Breast epithelium (tissue), 4 donors: ENCODE data around the gene HCFC1. TPM values are rescaled to one million over a fixed set of nuclear protein-coding genes. Genes with fewer than 3 reads are reported as not detected.

ENCODE experiments used
- DNase-seq, 2 donors: peaks; one replicate each; pipeline ENCODE4 v3.0.0-alpha.2; 2019; ENCODE audit warnings: low spot score in 2 of 2
- H3K27ac ChIP-seq, 2 donors: fragments of 200-600 bp; sonication (generic) in 1 of 2; one replicate each; pipeline ENCODE4 v1.5.1; 2016 to 2019; ENCODE audit warnings: mild to moderate bottlenecking in 1 of 2
- H3K27me3 ChIP-seq, 2 donors: fragments of 200-600 bp; sonication (generic) in 1 of 2; one replicate each; pipeline versions ENCODE4 v1.5.1 to v1.6.0; 2017 to 2019; ENCODE audit warnings: control low read depth in 1 of 2, mild to moderate bottlenecking in 1 of 2
- H3K36me3 ChIP-seq: fragments of 200-600 bp; one replicate; pipeline ENCODE4 v1.5.1; 2019
- H3K4me1 ChIP-seq, 2 donors: fragments of 200-600 bp; sonication (generic); one replicate each; pipeline ENCODE4 v1.5.1; 2016 to 2019; ENCODE audit warnings: control low read depth in 1 of 2
- H3K4me3 ChIP-seq, 3 donors: fragments of 200-600 bp; sonication (generic); 1 replicate in 2 of 3; 2 replicates in 1 of 3; pipeline ENCODE4 v1.5.1; 2016 to 2019; ENCODE audit warnings: mild to moderate bottlenecking in 3 of 3, moderate library complexity in 2 of 3
- H3K9me3 ChIP-seq, 2 donors: fragments of 200-600 bp; sonication (generic) in 1 of 2; one replicate each; pipeline ENCODE4 v1.5.1; 2016 to 2019; ENCODE audit warnings: control low read depth in 1 of 2
- POLR2A ChIP-seq: fragments of 450-650 bp; IDR thresholded peaks from one replicate; pipeline ENCODE4 v1.6.1; 2016; ENCODE audit warnings: antibody characterized with exemption, mild to moderate bottlenecking, moderate library complexity
- POLR2AphosphoS5 ChIP-seq, 3 donors: sonication (generic); formaldehyde crosslinking; IDR thresholded peaks; one replicate each; pipeline ENCODE4 v1.6.1; 2017; ENCODE audit warnings: antibody characterized with exemption in 3 of 3
- intact Hi-C: fragments of 100-400 bp; cut with DNase I; formaldehyde crosslinking; loops from one replicate; pipeline ENCODE4 v1.15.1; 2023; ENCODE audit warnings: low total_unique reads
- total RNA-seq, 3 donors: library from RNA; depleted of rRNA; stranded (reverse); fragments of >200 nt; gene quantifications; one replicate each; pipeline ENCODE4 v1.1.0, GENCODE V29; 2016
- TF ChIP-seq, protein P1 (sequence below), 3 donors: fragments of 450-650 bp; IDR thresholded peaks; one replicate each; pipeline ENCODE4 v1.5.1; 2016 to 2017; ENCODE audit warnings: antibody characterized with exemption in 3 of 3, mild to moderate bottlenecking in 3 of 3, moderate library complexity in 3 of 3

HCFC1 gene
- total RNA-seq, 3 donors from 2014 or later, result 20.2 to 23.0 (median 22.6) TPM

DNA sequence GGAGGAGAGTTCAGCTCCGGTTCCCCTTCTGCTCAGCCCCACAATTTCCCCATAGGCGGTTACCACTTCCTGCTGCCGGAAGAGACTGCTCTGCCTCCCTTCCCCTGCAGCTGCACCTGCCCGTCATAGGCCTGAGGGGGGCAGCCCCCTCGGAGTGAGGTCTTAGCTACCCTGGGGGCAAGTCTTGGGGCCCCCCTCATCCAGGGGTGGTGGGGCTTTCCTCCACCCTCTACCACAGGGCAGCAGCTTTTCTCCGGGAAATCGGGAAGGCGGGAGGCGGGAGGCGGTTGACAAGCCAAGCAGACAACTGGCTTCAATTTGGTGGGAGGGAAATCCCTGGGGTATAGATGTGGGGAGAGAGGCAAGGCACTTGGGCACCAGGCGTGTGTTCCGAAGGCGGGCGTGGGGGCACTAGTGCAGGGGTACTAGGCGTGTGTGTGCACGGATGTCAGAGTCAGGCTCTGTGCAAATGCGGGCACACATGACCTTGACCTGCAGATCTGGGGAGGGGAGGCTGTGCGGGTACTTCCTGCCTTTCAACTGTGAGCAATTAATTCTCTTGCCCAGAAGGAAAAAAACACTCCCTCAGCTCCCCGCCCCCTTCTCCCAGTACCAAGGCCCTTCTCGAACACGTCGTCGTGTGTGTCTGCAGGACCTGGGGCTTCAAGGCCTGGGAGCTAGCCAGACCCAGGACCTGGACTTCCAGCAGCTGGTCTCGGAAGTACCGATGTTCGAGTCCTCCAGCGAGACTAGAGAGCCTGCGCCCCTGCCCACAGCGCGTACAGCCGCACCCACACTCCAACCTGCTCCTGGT, 44.6 kb downstream of the HCFC1 start:
- Histone ChIP-seq H3K4me3 (peak overlapping the region; percentile 49 to 70 (median 63)), H3K27me3 (peaks cover 0 to 40% of the 10 kb centered on the region in 2 donors), H3K27ac (peak overlapping the region; percentile 87 to 88), H3K36me3 (no peaks in the 10 kb centered on the region), H3K4me1 (no peaks in the 10 kb centered on the region), H3K9me3 (no peaks in the 10 kb centered on the region)
- peak in 1 of 2 donors; percentile 37 for DNase-seq
- intact Hi-C loops, result no loop called here
- TF ChIP-seq POLR2AphosphoS5 (IDR thresholded peaks at IDR 0.05), result no peak
- no peak for TF ChIP-seq POLR2A
- TF ChIP-seq, protein P1, sequence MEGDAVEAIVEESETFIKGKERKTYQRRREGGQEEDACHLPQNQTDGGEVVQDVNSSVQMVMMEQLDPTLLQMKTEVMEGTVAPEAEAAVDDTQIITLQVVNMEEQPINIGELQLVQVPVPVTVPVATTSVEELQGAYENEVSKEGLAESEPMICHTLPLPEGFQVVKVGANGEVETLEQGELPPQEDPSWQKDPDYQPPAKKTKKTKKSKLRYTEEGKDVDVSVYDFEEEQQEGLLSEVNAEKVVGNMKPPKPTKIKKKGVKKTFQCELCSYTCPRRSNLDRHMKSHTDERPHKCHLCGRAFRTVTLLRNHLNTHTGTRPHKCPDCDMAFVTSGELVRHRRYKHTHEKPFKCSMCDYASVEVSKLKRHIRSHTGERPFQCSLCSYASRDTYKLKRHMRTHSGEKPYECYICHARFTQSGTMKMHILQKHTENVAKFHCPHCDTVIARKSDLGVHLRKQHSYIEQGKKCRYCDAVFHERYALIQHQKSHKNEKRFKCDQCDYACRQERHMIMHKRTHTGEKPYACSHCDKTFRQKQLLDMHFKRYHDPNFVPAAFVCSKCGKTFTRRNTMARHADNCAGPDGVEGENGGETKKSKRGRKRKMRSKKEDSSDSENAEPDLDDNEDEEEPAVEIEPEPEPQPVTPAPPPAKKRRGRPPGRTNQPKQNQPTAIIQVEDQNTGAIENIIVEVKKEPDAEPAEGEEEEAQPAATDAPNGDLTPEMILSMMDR (IDR thresholded peaks at IDR 0.05), result no peak

DNA sequence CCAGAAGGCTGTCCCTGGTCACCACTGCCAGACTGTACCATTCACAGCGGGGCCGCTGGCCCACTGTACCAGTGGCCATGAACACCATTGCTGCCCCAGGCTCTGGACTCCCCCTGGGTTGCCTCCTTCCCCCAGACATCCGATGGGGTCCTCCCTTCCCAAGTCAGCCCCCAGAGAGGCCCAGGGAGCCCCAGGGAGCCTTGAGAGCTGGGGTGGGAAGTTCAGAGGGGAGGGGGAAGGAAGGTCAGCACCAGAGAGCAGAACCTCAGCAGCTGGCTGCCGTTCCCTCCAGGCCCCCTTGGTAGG, 45.1 kb downstream of the HCFC1 start:
- Histone ChIP-seq H3K4me3 (peak overlapping the region; percentile 27 to 70 (median 49)), H3K27ac (peak overlapping the region; percentile 87 to 88), H3K36me3 (no peaks in the 10 kb centered on the region), H3K9me3 (no peaks in the 10 kb centered on the region), H3K27me3 (peaks cover 0 to 45% of the 10 kb centered on the region in 2 donors), H3K4me1 (no peaks in the 10 kb centered on the region)
- TF ChIP-seq, protein P1 (IDR thresholded peaks at IDR 0.05), result no peak
- TF ChIP-seq POLR2AphosphoS5 (IDR thresholded peaks at IDR 0.05) (no peak), POLR2A (no peak)
- DNase-seq, result no peak
- intact Hi-C loops, result no loop called here

DNA sequence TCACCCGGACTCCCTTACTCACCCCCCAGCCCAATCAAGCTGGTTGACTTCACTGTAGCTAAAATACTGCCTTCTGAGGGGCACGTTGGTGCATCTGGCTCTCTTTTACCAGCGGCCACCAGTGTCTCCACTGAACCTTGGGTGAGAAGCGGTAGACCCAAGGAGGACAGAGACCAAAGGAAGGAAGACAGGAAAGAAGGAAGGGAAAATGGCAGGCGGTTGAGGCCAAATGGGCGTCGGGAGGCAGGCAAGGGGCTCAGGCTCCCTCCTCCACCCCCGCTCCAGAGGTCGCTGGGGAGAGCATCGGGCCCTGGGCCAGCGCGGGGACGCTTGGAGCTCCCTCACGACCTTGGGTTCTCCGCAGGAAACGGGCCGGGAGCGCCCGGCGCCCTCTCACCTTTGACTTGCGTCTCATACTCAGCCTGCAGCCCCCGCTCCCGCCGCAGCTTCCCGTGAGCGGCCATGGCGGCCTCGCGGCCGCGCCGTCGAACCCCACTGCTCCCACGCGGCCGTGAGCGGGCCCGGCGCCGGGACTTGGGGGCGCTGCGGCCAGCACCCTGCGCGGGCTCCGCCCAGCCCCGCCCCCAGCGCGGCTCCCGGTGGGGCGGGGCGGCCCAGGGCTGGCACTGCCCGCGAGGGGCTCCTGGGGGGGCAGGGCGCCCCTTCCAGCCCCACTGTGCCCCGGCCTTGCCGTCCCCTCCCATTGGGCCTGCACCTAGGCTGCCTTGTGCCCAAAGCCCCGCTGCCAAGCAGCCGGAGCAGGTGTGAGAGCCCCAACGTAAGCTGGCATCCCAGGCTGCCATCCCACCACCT, 45.7 kb downstream of the HCFC1 start, which contains the start of gene ARHGAP4:
Gene ARHGAP4, minus strand, starts transcription at position 526 of the 813 bp plus-strand sequence. Its CDS starts 62 bp downstream, at position 464.
- peaks cover 0 to 46% of the 10 kb centered on the region in 2 donors for H3K27me3 ChIP-seq
- H3K4me3 ChIP-seq, result peak within 1 kb of the TSS; percentile 49 to 70 (median 63)
- TF ChIP-seq, protein P1 (IDR thresholded peaks at IDR 0.05), result no peak
- TF ChIP-seq POLR2AphosphoS5 (IDR thresholded peaks at IDR 0.05) (no peak), POLR2A (no peak)
- no peaks in the 10 kb centered on the region for H3K4me1 ChIP-seq
- intact Hi-C loops, result no loop called here
- DNase-seq, result no peak
- no peaks in the 10 kb centered on the region for H3K36me3 ChIP-seq
- peak within 1 kb of the TSS; percentile 87 to 88 for H3K27ac ChIP-seq
- no peaks in the 10 kb centered on the region for H3K9me3 ChIP-seq

DNA sequence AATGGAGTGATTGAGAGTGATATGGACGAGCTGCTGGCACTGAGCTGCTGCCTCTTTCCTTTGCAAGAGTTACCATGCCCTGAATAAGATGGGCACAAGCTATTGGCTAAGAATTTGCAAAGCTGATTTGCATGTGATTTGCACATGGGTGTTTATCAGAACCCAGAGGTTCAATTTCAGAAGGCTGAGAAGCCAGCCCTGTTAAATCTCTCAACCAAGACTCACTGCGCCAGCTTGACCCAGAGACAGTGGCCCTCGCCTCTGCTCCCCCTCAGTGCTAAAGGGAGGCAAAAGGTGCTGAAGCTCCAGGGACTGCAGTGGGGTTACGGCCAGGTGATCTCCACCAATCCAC, 46.3 kb downstream of the HCFC1 start:
- intact Hi-C loops, result no loop called here
- H3K9me3 ChIP-seq, result no peaks in the 10 kb centered on the region
- H3K4me3 ChIP-seq, result peak overlapping the region; percentile 27 to 70 (median 27)
- no peaks in the 10 kb centered on the region for H3K36me3 ChIP-seq
- no peaks in the 10 kb centered on the region for H3K4me1 ChIP-seq
- TF ChIP-seq, protein P1 (IDR thresholded peaks at IDR 0.05), result no peak
- TF ChIP-seq POLR2A (no peak), POLR2AphosphoS5 (IDR thresholded peaks at IDR 0.05) (no peak)
- no peak for DNase-seq
- peaks cover 0 to 51% of the 10 kb centered on the region in 2 donors for H3K27me3 ChIP-seq
- peak overlapping the region in 1 of 2 donors; percentile 88 for H3K27ac ChIP-seq
